Esophagus squamous epithelium (tissue), 5 donors: ENCODE results near the gene MED16. TPM values are rescaled to one million over a fixed set of nuclear protein-coding genes. Genes with fewer than 3 reads are reported as not detected.
A peak's percentile ranks its signal among the peaks of the same experiment; 100 is the strongest.
"Not testable (repeated sequence)": the region's sequence is repeated elsewhere in the genome, so short reads cannot be mapped to it uniquely, and the experiment has no call there.

Experiments
- DNase-seq: peaks from one replicate; lab custom pipeline; 2025; lab: John Stamatoyannopoulos, UW
- H3K27ac ChIP-seq, 4 donors: fragments of 200-600 bp; sonication (generic); one replicate each; pipeline ENCODE4 v1.5.1; 2016 to 2019; ENCODE audit warnings: mild to moderate bottlenecking in 1 of 4
- H3K27me3 ChIP-seq, 4 donors: fragments of 200-600 bp; sonication (generic); 1 replicate in 3 of 4; 2 replicates in 1 of 4; pipeline versions ENCODE4 v1.5.1 to v1.6.0; 2017 to 2021; ENCODE audit warnings: antibody characterized with exemption in 1 of 4
- H3K36me3 ChIP-seq, 3 donors: fragments of 200-600 bp; sonication (generic); one replicate each; pipeline ENCODE4 v1.5.1; 2016 to 2019
- H3K4me1 ChIP-seq, 3 donors: fragments of 200-600 bp; sonication (generic); one replicate each; pipeline ENCODE4 v1.5.1; 2017 to 2019
- H3K4me3 ChIP-seq, 4 donors: fragments of 200-600 bp; sonication (generic); 1 replicate in 3 of 4; 2 replicates in 1 of 4; pipeline ENCODE4 v1.5.1; 2016 to 2019; ENCODE audit warnings: mild to moderate bottlenecking in 2 of 4, moderate library complexity in 1 of 4
- H3K9me3 ChIP-seq, 3 donors: fragments of 200-600 bp; sonication (generic); one replicate each; pipeline ENCODE4 v1.5.1; 2016 to 2019
- POLR2A ChIP-seq, 4 donors: fragments of 450-650 bp; IDR thresholded peaks; one replicate each; pipeline ENCODE4 v1.6.1; 2017; ENCODE audit warnings: antibody characterized with exemption in 4 of 4, mild to moderate bottlenecking in 4 of 4, moderate library complexity in 3 of 4
- WGBS, 2 donors: methylation state at CpG; one replicate each; pipeline ENCODE4 v1.1.5; 2018; 5-methylcytosine and 5-hydroxymethylcytosine counted together
- intact Hi-C: fragments of 100-400 bp; cut with DNase I; formaldehyde crosslinking; loops from one replicate; pipeline ENCODE4 v1.15.0; 2022
- small RNA-seq, 4 donors: library from RNA; depleted of rRNA; stranded (forward); fragments of <200 nt; gene quantifications; one replicate each; pipeline ENCODE3, GENCODE V24; 2016
- total RNA-seq, 4 donors: library from RNA; depleted of rRNA; stranded (reverse); fragments of >200 nt; gene quantifications; one replicate each; pipeline ENCODE4 v1.1.0, GENCODE V29; 2016
- TF ChIP-seq, protein P1 (sequence below), 6 experiments: fragments of 450-650 bp in 4 of 6; fragments of 200-600 bp in 2 of 6; sonication (generic) in 2 of 6; IDR thresholded peaks; one replicate each; pipeline ENCODE4 v1.5.1; 2016 to 2019; ENCODE audit warnings: antibody characterized with exemption in 6 of 6, mild to moderate bottlenecking in 4 of 6, moderate library complexity in 4 of 6
- donor health status: DM: yes; HTN: yes; CAD: no.

Gene MED16
- total RNA-seq, 4 donors from 2014 or later: 23.7 to 64.9 (median 32.5) TPM

DNA sequence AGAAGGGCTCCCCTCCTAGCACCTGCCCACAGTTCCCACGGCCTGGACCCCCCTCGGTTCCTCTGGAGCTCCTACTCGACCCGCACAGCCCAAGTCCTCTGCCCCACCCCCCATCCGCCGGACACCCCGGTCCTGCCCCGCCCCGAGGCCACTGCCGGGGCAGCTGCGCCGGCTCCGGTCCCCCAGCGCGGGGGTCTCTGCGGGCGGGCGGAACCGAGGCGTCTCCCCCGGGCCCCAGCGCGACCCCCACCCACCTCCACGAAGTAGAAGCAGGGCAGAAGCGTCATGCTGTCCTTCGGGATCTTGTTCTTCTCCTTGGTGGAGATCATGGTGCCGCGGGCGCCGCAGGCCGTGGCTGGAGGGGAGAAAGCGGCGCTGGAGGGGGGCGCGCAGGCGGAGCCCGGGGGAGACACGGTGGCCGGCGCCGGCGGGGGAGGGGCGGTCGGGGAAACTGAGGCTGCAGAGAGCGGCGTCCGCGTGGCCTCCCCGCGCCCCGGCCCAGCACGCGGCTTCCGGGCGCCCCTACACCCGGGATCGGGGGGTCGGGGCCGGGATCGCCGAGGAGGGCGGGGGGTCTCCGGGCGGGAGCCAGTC is 71.7 kb downstream of the MED16 start:
- WGBS, 2 donors: 0% methylated on average over 2 of the region's 64 CpGs; no CpG with 5 or more reads in 1 of the 2 donors
- Histone ChIP-seq H3K27me3 (peaks cover 0 to 48% (median 11%) of the 10 kb centered on the region in 4 donors), H3K9me3 (no peaks in the 10 kb centered on the region), H3K4me3 (peak overlapping the region in 2 of 4 donors; percentile 40 to 55), H3K27ac (no peak overlapping the region), H3K36me3 (no peaks in the 10 kb centered on the region), H3K4me1 (peaks cover 0 to 16% (median 13%) of the 10 kb centered on the region in 3 donors)
- intact Hi-C loops: no loop called here
- no peak for DNase-seq
- TF ChIP-seq, protein P1, sequence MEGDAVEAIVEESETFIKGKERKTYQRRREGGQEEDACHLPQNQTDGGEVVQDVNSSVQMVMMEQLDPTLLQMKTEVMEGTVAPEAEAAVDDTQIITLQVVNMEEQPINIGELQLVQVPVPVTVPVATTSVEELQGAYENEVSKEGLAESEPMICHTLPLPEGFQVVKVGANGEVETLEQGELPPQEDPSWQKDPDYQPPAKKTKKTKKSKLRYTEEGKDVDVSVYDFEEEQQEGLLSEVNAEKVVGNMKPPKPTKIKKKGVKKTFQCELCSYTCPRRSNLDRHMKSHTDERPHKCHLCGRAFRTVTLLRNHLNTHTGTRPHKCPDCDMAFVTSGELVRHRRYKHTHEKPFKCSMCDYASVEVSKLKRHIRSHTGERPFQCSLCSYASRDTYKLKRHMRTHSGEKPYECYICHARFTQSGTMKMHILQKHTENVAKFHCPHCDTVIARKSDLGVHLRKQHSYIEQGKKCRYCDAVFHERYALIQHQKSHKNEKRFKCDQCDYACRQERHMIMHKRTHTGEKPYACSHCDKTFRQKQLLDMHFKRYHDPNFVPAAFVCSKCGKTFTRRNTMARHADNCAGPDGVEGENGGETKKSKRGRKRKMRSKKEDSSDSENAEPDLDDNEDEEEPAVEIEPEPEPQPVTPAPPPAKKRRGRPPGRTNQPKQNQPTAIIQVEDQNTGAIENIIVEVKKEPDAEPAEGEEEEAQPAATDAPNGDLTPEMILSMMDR (IDR thresholded peaks at IDR 0.05): no peak
- no peak for TF ChIP-seq POLR2A (IDR thresholded peaks at IDR 0.05)

DNA sequence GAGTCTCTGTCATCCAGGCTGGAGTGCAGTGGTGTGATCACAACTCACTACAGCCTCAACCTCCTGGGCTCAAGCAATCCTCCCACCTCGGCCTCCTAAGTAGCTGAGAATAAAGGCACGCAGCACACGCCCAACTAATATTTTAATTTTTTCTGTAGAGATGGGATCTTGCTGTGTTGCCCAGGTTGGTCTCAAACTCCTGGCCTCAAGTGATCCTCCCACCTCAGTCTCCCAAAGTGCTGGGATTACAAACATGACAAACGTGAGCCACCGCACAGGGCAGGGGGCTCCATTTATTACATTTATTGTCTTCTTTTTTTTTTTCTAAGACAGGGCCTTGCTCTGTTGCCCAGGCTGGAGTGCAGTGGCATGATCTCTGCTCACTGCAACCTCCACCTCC is 72.8 kb downstream of the MED16 start:
- intact Hi-C loops, DNase-seq: not testable (repeated sequence)

More for the DNA sequence above, 72.8 kb downstream of the MED16 start:
- Histone ChIP-seq H3K27me3 (peaks cover 0 to 38% (median 11%) of the 10 kb centered on the region in 4 donors), H3K4me1 (peaks cover 0 to 16% (median 13%) of the 10 kb centered on the region in 3 donors)
- not testable (repeated sequence) for H3K9me3 ChIP-seq, H3K36me3 ChIP-seq, H3K27ac ChIP-seq, H3K4me3 ChIP-seq
- WGBS, 2 donors: 90 to 98% methylated on average over 5 of the region's 5 CpGs

Small RNAs within 50 kb of the gene (small RNA-seq; reads per million reads assigned to genes)
- 0 to 0.15 (median 0.04) reads per million in 4 donors for gene RNU6-9

Other genes starting within 250 kb of the MED16 start
- 100 to 1,000 TPM in 2 of 4 donors, 10 to 100 TPM in 2; 82.1 to 118 (median 98.4) TPM for gene RNF126, start 230.0 kb downstream of the MED16 start, total RNA-seq
- gene FSTL3, start 216.8 kb downstream of the MED16 start, total RNA-seq: 10 to 100 TPM in 3 of 4 donors, 1 to 10 TPM in 1; 4.4 to 43.3 (median 17.7) TPM
- gene PRSS57, start 197.7 kb downstream of the MED16 start, total RNA-seq: not detected
- gene PALM, start 184.3 kb downstream of the MED16 start, total RNA-seq: 10 to 100 TPM in 1 of 4 donors, 1 to 10 TPM in 3; 2.6 to 19.3 (median 6.5) TPM
- gene MISP, start 142.1 kb downstream of the MED16 start, total RNA-seq: 1 to 10 TPM in 2 of 4 donors, under 1 TPM in 1, not detected in 1; 0.11 to 1.3 (median 1.0) TPM
- gene PTBP1, start 95.7 kb downstream of the MED16 start, total RNA-seq: 100 to 1,000 TPM; 139 to 167 (median 156) TPM
- not detected for gene PLPPR3, start 71.2 kb downstream of the MED16 start, total RNA-seq
- not detected for gene AZU1, start 65.3 kb downstream of the MED16 start, total RNA-seq
- gene PRTN3, start 52.2 kb downstream of the MED16 start, total RNA-seq: not detected
- under 1 TPM in 1 of 4 donors, not detected in 3; 0.95 TPM for gene ELANE, start 40.9 kb downstream of the MED16 start, total RNA-seq
- gene CFD, start 33.5 kb downstream of the MED16 start, total RNA-seq: 100 to 1,000 TPM in 2 of 4 donors, 10 to 100 TPM in 2; 52.2 to 883 (median 129) TPM
- not detected for gene RNU6-9, start 297 bp upstream of the MED16 start, total RNA-seq
- 10 to 100 TPM; 42.9 to 83.7 (median 62.4) TPM for gene R3HDM4, start 20.0 kb upstream of the MED16 start, total RNA-seq
- gene KISS1R, start 24.1 kb upstream of the MED16 start, total RNA-seq: under 1 TPM in 1 of 4 donors, not detected in 3; 0.45 TPM
- 1 to 10 TPM; 3.0 to 6.6 (median 4.7) TPM for gene ARID3A, start 32.8 kb upstream of the MED16 start, total RNA-seq
- 10 to 100 TPM; 28.2 to 70.1 (median 53.0) TPM for gene WDR18, start 91.2 kb upstream of the MED16 start, total RNA-seq
- not detected for gene GRIN3B, start 107.2 kb upstream of the MED16 start, total RNA-seq
- gene TMEM259, start 127.9 kb upstream of the MED16 start, total RNA-seq: 100 to 1,000 TPM; 101 to 182 (median 146) TPM
- gene RNU6-2, start 128.3 kb upstream of the MED16 start, total RNA-seq: not detected
- gene CNN2, start 133.4 kb upstream of the MED16 start, total RNA-seq: 100 to 1,000 TPM in 2 of 4 donors, 10 to 100 TPM in 2; 79.0 to 125 (median 105) TPM
- gene ABCA7, start 146.9 kb upstream of the MED16 start, total RNA-seq: 10 to 100 TPM; 12.6 to 24.4 (median 18.7) TPM
- gene ARHGAP45, start 174.0 kb upstream of the MED16 start, total RNA-seq: 10 to 100 TPM in 3 of 4 donors, 1 to 10 TPM in 1; 8.2 to 39.3 (median 12.5) TPM
- 100 to 1,000 TPM; 113 to 198 (median 166) TPM for gene POLR2E, start 202.2 kb upstream of the MED16 start, total RNA-seq
- 100 to 1,000 TPM; 108 to 405 (median 244) TPM for gene GPX4, start 210.8 kb upstream of the MED16 start, total RNA-seq